ENCODE measurements around the gene TTLL6. TPM values are rescaled to one million over a fixed set of nuclear protein-coding genes. Genes with fewer than 3 reads are reported as not detected.

The TTLL6 gene
- polyA plus RNA-seq, 2 of the 4 experiments (the other 2 are of a cell fraction) = 1.6 to 7.8 TPM

DNA sequence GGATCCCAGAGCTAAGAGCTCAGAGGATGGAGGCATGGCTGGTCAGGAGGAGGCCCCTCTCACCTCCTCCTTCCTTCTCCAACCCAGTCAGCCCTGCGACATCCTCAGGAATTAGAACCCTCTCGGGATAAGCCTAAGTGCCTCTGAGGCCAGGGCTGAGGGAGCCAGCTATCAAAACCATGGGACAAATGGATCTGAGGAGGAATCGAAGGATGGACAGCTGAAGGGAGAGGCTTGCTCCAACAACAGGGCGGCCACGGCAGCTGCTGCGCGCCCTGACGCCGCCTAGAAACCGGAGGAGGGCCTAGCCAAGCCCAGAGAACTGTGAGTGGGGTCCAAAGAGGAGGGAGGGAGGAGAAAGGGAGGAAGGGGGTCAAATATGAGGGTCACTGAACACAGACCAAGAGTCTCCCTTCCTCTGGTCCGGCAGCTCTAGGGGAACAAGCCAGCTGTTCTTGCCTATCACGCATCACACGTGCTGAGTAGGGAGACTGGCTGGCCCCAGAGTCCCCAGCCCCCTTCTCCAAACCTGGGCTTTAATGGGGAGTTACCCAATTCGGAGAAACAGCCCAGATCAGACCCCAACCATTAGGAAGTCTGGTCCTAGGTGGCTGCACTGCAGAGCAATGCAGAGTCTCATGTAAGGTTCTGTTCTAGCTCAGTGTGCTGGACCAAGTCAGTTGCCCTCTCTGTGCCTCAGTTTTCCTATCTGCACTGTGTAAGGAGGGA is 82.5 kb downstream of the TTLL6 start:
- ATAC-seq (peak; percentile 16 to 35; a peak in 2 of 6 replicates), DNase-seq (ENCODE audit: low read depth in 1 of 2, low spot score in 1 of 2) (no peak), FAIRE-seq (no peak)
- TF ChIP-seq CHD4 (IDR thresholded peaks at IDR 0.05; ENCODE audit: borderline replicate concordance) (no peak), KDM5A (IDR thresholded peaks at IDR 0.05) (no peak), NR3C1 (IDR thresholded peaks at IDR 0.05) (no peak), EHF (CRISPR knock-in tag; IDR thresholded peaks at IDR 0.05) (no peak), RCOR1 (IDR thresholded peaks at IDR 0.05; ENCODE audit: low read depth, low read length) (no peak), NFE2L2 (conservative IDR thresholded peaks at IDR 0.05; ENCODE audit: low read length) (no peak), EHMT2 (IDR thresholded peaks at IDR 0.05; ENCODE audit: low read depth) (no peak), ZSCAN20 (CRISPR knock-in tag; IDR thresholded peaks at IDR 0.05) (no peak), MAZ (IDR thresholded peaks at IDR 0.05; ENCODE audit: borderline replicate concordance, low read depth, low read length) (no peak), NPAS2 (CRISPR knock-in tag; IDR thresholded peaks at IDR 0.05; ENCODE audit: borderline replicate concordance) (no peak), JUN (IDR thresholded peaks at IDR 0.05) (no peak), JUNB (IDR thresholded peaks at IDR 0.05) (no peak), ESRRA (IDR thresholded peaks at IDR 0.05; ENCODE audit: borderline replicate concordance, low read length) (no peak), SMC3 (IDR thresholded peaks at IDR 0.05) (no peak), GATA3 (IDR thresholded peaks at IDR 0.05; ENCODE audit: borderline replicate concordance) (no peak), CBX2 (IDR thresholded peaks at IDR 0.05; ENCODE audit: borderline replicate concordance, low read depth) (no peak)
- TF ChIP-seq, protein P1, sequence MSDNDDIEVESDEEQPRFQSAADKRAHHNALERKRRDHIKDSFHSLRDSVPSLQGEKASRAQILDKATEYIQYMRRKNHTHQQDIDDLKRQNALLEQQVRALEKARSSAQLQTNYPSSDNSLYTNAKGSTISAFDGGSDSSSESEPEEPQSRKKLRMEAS (IDR thresholded peaks at IDR 0.05) = no peak
- TF ChIP-seq, protein P2, sequence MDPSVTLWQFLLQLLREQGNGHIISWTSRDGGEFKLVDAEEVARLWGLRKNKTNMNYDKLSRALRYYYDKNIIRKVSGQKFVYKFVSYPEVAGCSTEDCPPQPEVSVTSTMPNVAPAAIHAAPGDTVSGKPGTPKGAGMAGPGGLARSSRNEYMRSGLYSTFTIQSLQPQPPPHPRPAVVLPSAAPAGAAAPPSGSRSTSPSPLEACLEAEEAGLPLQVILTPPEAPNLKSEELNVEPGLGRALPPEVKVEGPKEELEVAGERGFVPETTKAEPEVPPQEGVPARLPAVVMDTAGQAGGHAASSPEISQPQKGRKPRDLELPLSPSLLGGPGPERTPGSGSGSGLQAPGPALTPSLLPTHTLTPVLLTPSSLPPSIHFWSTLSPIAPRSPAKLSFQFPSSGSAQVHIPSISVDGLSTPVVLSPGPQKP (IDR thresholded peaks at IDR 0.05; ENCODE audit: low read depth, low read length) = no peak
- Histone ChIP-seq H3K4me3 (no peak overlapping the region), H3K4me1 (peaks cover under 1% of the 10 kb centered on the region; the same call in 1 of the 3 replicates), H3K9me3 (no peaks in the 10 kb centered on the region), H3K27ac (no peak overlapping the region), H3K4me2 (no peak overlapping the region)
- POLR2A ChIA-PET = interaction anchor here (0.5 kb wide), 1 partner anchor 10 kb away, joined by 3 read pairs; no protein-coding TSS in a partner anchor
- CTCF ChIA-PET = interaction anchor here (1.1 to 33.0 kb wide), 12 partner anchors 9 to 298 kb away, joined by 3 to 852 read pairs (median 8); partner anchors contain the start of genes HOXB13, PRAC1 and PRAC2
- 80% methylated on average over 14 of the region's 14 CpGs for WGBS (ENCODE audit: missing lambda C conversion rate)

DNA sequence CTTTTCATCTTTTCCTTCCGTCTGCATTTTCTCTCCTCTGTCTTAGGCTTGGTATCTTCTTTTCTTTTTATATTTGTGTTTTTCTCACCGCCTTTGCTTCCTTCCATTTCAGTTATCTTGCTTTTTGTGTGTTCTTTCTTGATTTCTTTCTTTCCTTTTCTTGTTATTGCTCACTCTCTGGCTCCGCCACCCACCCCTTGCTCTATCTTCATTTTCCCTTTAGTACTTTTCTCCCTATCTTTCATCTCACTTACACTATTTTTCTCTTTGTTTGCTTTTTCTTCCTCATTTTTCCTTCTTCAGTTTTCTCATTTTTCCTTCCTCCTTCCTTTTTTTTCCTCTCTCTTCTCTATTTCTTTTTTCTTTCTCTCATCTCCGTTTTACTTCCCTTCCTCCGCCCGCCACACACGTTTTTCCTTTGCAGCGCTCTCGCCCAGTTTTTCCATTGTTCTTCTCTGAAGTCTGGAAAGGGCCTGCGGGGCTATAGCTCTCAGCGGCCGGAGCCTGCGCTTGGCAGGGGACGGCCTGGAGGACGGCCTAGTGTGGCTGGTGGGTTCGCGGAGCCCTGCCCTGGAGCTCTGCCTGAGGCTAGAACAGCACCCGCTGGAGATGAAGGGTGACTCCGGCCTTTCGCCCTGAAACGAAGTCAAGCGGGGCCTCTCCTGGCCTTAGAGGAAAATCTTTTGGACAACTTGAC is 83.2 kb downstream of the TTLL6 start:
- peaks cover 6% of the 10 kb centered on the region for H3K4me1 ChIP-seq

DNA sequence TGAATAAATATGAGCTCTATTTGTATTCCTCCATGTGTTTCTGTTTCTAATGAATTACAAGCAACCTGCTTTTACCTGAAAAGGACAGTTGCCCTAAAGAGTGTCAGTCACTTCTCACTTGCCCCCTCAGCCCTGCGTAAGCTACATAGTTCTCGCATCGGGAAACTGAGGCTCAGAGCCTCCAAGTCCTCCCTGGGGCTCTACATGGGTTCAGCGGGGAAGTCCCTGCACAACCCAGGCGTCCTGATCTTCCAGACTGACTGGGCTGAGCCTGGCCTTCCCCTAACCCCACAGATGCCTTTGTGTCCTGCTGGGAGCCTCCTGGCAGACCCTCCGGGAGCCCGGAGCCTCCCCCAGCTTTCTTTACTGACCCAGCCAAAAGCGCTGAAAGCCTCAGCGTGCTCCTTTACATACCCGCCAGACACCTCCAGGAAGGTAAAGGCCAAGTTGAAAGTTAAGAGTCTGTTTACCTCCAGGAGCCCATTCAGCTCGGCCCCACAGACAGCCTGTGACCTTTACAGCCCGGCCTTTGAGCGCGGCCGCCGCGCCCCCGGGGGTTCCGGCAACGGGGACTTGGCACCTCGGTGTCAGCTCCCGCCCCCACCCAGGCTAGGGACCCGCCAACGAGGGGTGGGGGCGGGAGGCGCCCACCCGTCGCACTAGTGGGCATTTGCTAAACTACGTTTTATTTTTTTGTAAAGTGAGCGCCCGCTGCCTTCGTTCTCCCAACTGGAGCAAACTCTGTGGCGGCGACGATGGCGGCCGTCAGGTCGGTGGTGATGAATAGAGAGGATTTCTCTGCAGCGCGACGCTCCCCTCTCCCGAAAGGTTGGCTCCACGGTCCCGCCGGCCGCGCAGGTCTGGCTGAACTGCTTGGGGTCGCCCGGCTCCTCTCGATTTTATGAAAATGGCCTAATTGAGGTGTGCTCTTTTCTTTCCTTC is 84.1 kb downstream of the TTLL6 start:
- Histone ChIP-seq H3K9me3 (no peaks in the 10 kb centered on the region), H3K4me1 (peaks cover 8% of the 10 kb centered on the region), H3K4me2 (no peak overlapping the region), H3K4me3 (no peak overlapping the region), H3K27ac (no peak overlapping the region)
- CTCF ChIA-PET = interaction anchor here (1.0 to 33.0 kb wide), 11 partner anchors 10 to 147 kb away, joined by 3 to 852 read pairs (median 11); partner anchors contain the start of genes HOXB13, PRAC1, PRAC2 and TTLL6
- FAIRE-seq = no peak
- no peak for ATAC-seq
- WGBS (ENCODE audit: missing lambda C conversion rate) = 77% methylated on average over 48 of the region's 50 CpGs
- no peak for DNase-seq (ENCODE audit: low read depth in 1 of 2, low spot score in 1 of 2)
- POLR2A ChIA-PET = no interaction called here
- TF ChIP-seq, protein P3, sequence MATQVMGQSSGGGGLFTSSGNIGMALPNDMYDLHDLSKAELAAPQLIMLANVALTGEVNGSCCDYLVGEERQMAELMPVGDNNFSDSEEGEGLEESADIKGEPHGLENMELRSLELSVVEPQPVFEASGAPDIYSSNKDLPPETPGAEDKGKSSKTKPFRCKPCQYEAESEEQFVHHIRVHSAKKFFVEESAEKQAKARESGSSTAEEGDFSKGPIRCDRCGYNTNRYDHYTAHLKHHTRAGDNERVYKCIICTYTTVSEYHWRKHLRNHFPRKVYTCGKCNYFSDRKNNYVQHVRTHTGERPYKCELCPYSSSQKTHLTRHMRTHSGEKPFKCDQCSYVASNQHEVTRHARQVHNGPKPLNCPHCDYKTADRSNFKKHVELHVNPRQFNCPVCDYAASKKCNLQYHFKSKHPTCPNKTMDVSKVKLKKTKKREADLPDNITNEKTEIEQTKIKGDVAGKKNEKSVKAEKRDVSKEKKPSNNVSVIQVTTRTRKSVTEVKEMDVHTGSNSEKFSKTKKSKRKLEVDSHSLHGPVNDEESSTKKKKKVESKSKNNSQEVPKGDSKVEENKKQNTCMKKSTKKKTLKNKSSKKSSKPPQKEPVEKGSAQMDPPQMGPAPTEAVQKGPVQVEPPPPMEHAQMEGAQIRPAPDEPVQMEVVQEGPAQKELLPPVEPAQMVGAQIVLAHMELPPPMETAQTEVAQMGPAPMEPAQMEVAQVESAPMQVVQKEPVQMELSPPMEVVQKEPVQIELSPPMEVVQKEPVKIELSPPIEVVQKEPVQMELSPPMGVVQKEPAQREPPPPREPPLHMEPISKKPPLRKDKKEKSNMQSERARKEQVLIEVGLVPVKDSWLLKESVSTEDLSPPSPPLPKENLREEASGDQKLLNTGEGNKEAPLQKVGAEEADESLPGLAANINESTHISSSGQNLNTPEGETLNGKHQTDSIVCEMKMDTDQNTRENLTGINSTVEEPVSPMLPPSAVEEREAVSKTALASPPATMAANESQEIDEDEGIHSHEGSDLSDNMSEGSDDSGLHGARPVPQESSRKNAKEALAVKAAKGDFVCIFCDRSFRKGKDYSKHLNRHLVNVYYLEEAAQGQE (IDR thresholded peaks at IDR 0.05) = no peak
- TF ChIP-seq HDAC2 (IDR thresholded peaks at IDR 0.05) (no peak), HOXB13 (CRISPR knock-in tag; IDR thresholded peaks at IDR 0.05; ENCODE audit: low read depth) (no peak)
- TF ChIP-seq, protein P4, sequence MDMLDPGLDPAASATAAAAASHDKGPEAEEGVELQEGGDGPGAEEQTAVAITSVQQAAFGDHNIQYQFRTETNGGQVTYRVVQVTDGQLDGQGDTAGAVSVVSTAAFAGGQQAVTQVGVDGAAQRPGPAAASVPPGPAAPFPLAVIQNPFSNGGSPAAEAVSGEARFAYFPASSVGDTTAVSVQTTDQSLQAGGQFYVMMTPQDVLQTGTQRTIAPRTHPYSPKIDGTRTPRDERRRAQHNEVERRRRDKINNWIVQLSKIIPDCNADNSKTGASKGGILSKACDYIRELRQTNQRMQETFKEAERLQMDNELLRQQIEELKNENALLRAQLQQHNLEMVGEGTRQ (IDR thresholded peaks at IDR 0.05) = no peak

More for the DNA sequence above, 83.2 kb downstream of the TTLL6 start:
- POLR2A ChIA-PET = interaction anchor here (0.5 kb wide), 1 partner anchor 11 kb away, joined by 3 read pairs; no protein-coding TSS in a partner anchor
- FAIRE-seq (no peak), DNase-seq (ENCODE audit: low read depth in 1 of 2, low spot score in 1 of 2) (no peak), ATAC-seq (no peak)
- no peak for TF ChIP-seq CEBPB (IDR thresholded peaks at IDR 0.05)
- CTCF ChIA-PET = interaction anchor here (1.1 to 33.0 kb wide), 11 partner anchors 11 to 147 kb away, joined by 3 to 852 read pairs (median 13); partner anchors contain the start of genes HOXB13, PRAC1, PRAC2 and TTLL6
- WGBS (ENCODE audit: missing lambda C conversion rate) = 87% methylated on average over 22 of the region's 22 CpGs
- Histone ChIP-seq H3K9me3 (no peaks in the 10 kb centered on the region), H3K4me3 (no peak overlapping the region), H3K27ac (no peak overlapping the region), H3K4me2 (no peak overlapping the region)
